Right lobe of liver (tissue), 4 donors: ENCODE measurements around the gene FBP1.

Experiments used
- POLR2A ChIP-seq: fragments of 450-650 bp; IDR thresholded peaks from one replicate; pipeline ENCODE4 v1.6.1; 2017; ENCODE audit warnings: antibody characterized with exemption, mild to moderate bottlenecking
- TF ChIP-seq, protein P1 (sequence below), 4 donors: fragments of 200-600 bp in 3 of 4; fragments of 450-650 bp in 1 of 4; IDR thresholded peaks; one replicate each; pipeline versions ENCODE4 v1.5.1 to v1.8.0; 2016 to 2022; ENCODE audit warnings: antibody characterized with exemption in 4 of 4, mild to moderate bottlenecking in 2 of 4
- donor health status: DM: no; HTN: no; CAD: no.
- donor health status: DM: no; HTN: no; CAD: no.
- donor health status: DM: no; HTN: yes; CAD: no.

DNA sequence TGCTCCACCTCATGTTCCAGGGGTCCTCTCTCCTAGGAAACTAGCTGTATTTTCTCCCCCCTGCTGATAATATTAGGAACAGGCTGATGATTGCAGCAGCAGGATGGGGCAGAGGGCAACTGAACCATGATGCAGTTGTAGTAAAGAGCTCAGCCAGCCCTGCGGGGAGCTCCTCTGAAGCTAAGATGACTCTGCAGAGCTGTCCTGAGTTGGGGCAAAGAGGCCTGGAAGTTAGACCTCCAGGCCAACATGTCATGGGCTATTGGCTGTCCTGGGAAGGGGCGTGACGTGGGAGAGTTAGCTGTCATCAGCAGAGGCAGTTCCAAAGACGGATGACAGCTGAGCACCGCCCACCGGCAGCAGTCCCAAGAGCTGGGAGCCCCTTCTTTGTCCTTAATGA lies 6.6 kb upstream of the FBP1 start:
- TF ChIP-seq POLR2A, result no peak
- TF ChIP-seq, protein P1, sequence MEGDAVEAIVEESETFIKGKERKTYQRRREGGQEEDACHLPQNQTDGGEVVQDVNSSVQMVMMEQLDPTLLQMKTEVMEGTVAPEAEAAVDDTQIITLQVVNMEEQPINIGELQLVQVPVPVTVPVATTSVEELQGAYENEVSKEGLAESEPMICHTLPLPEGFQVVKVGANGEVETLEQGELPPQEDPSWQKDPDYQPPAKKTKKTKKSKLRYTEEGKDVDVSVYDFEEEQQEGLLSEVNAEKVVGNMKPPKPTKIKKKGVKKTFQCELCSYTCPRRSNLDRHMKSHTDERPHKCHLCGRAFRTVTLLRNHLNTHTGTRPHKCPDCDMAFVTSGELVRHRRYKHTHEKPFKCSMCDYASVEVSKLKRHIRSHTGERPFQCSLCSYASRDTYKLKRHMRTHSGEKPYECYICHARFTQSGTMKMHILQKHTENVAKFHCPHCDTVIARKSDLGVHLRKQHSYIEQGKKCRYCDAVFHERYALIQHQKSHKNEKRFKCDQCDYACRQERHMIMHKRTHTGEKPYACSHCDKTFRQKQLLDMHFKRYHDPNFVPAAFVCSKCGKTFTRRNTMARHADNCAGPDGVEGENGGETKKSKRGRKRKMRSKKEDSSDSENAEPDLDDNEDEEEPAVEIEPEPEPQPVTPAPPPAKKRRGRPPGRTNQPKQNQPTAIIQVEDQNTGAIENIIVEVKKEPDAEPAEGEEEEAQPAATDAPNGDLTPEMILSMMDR (IDR thresholded peaks at IDR 0.05), result no peak
